ENCODE measurements around the gene PCMT1. TPM values are rescaled to one million over a fixed set of nuclear protein-coding genes. Genes with fewer than 3 reads are reported as not detected.

The PCMT1 gene
- 10 to 100 TPM; 20.8 to 64.9 TPM for polyA plus RNA-seq

DNA sequence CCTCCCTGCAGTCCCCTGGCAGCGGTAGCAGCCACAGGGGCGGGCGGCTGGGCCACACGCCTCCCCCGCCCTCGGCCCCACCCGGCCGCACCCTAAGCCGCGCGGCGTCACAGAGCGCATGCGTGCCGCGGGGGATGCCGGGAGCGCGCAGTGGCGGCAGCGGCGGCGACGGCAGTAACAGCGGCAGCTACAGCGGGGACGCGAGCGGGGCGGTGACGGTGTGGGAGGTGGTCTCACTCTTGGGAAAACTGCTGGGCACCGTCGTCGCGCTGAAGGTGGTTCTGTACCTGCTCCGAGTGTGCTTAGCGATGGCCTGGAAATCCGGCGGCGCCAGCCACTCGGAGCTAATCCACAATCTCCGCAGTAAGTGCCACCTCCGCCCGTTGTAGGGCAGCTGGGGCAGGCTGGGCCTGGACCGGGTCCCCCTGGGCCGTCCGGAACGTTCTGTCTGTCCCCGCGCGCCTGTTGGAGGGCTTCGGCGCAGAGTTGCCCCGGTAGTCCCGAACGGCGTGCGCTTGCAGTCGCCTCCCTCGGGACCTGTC is at the start of gene PCMT1:
TSS of gene PCMT1 (plus strand) at position 148 of the 542 bp plus-strand sequence. CDS start at position 309, 161 bp downstream.
- 0% methylated on average over 57 to 60 of the region's 60 CpGs for WGBS, 2 donors
- Histone ChIP-seq H3K4me1 (ENCODE audit: control insufficient read depth in 2 of 2, insufficient read depth in 2 of 2, low read length in 1 of 2) (peaks cover 0 to 2% of the 10 kb centered on the region in 2 donors), H3K9me3 (ENCODE audit: control insufficient read depth in 2 of 2, insufficient read depth in 1 of 2, low read depth in 1 of 2, low read length in 1 of 2) (no peaks in the 10 kb centered on the region), H3K4me3 (ENCODE audit: low read depth in 1 of 2, low read length in 2 of 2) (peak within 1 kb of the TSS; percentile 90 to 96), H3K27me3 (ENCODE audit: control insufficient read depth in 1 of 2, insufficient read depth in 2 of 2, low read length in 2 of 2) (no peaks in the 10 kb centered on the region), H3K36me3 (ENCODE audit: control insufficient read depth in 2 of 2, insufficient read depth in 2 of 2, low read length in 1 of 2) (no peaks in the 10 kb centered on the region), H3K27ac (ENCODE audit: low read depth in 2 of 2, low read length in 1 of 2) (peak within 1 kb of the TSS; percentile 91 to 93)

DNA sequence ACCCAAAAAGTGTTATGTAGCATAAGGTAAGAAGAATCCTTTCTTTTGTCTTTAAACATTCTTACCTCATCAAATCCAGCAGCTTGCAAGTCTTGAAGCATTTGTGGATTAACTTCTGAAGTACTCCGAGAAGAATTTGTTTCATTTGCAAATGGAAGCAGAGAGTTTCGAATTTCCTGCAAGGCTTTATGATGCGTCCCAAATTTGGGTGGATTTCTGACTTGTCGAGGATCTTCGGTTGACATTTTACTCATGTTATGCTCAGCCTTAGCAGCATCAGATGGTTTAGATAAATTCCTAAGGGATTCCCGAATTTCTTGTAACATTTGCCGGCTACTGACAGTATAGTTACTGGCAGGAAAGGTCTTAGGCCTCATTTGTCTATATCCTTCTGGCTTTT is 47.8 kb upstream of the PCMT1 start:
- Histone ChIP-seq H3K4me1 (ENCODE audit: control insufficient read depth in 2 of 2, insufficient read depth in 2 of 2, low read length in 1 of 2) (peaks cover 0 to 2% of the 10 kb centered on the region in 2 donors), H3K36me3 (ENCODE audit: control insufficient read depth in 2 of 2, insufficient read depth in 2 of 2, low read length in 1 of 2) (no peaks in the 10 kb centered on the region), H3K27me3 (ENCODE audit: control insufficient read depth in 1 of 2, insufficient read depth in 2 of 2, low read length in 2 of 2) (no peaks in the 10 kb centered on the region), H3K4me3 (ENCODE audit: low read depth in 1 of 2, low read length in 2 of 2) (no peak overlapping the region), H3K9me3 (ENCODE audit: control insufficient read depth in 2 of 2, insufficient read depth in 1 of 2, low read depth in 1 of 2, low read length in 1 of 2) (no peaks in the 10 kb centered on the region), H3K27ac (ENCODE audit: low read depth in 2 of 2, low read length in 1 of 2) (no peak overlapping the region)
- WGBS, 2 donors = 69 to 75% methylated on average over 7 of the region's 7 CpGs

DNA sequence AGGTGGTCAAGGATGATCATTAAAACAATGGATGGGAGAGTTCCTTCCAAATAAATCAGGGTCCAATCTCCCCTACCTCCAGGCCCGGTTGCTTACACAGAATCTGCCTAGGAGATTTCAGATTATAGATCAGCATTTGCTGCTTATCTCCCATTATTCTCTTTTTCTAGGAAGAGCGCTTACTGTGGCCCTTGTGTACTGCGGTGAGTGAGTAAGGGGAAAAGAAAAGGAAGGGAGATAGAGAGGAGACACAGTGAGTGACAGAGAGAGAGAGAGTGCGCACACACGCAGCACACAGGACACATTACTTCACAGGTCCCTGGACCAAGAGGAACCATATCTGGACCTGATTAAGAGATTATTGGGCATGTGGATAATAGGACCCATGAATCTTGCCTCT is 37.8 kb upstream of the PCMT1 start:
- no peaks in the 10 kb centered on the region for H3K4me1 ChIP-seq (ENCODE audit: control insufficient read depth in 2 of 2, insufficient read depth in 2 of 2, low read length in 1 of 2)
- no peak overlapping the region for H3K27ac ChIP-seq (ENCODE audit: low read depth in 2 of 2, low read length in 1 of 2)
- no peaks in the 10 kb centered on the region for H3K9me3 ChIP-seq (ENCODE audit: control insufficient read depth in 2 of 2, insufficient read depth in 1 of 2, low read depth in 1 of 2, low read length in 1 of 2)
- WGBS, 2 donors = 96 to 99% methylated on average over 5 of the region's 5 CpGs
- no peak overlapping the region for H3K4me3 ChIP-seq (ENCODE audit: low read depth in 1 of 2, low read length in 2 of 2)
- H3K36me3 ChIP-seq (ENCODE audit: control insufficient read depth in 2 of 2, insufficient read depth in 2 of 2, low read length in 1 of 2) = no peaks in the 10 kb centered on the region
- no peaks in the 10 kb centered on the region for H3K27me3 ChIP-seq (ENCODE audit: control insufficient read depth in 1 of 2, insufficient read depth in 2 of 2, low read length in 2 of 2)

GRCh38 chr6:149714442-149714841 is 35.1 kb upstream of the PCMT1 start:
- 94 to 96% methylated on average over 1 of the region's 1 CpG for WGBS, 2 donors
- Histone ChIP-seq H3K9me3 (ENCODE audit: control insufficient read depth in 2 of 2, insufficient read depth in 1 of 2, low read depth in 1 of 2, low read length in 1 of 2) (no peaks in the 10 kb centered on the region), H3K27me3 (ENCODE audit: control insufficient read depth in 1 of 2, insufficient read depth in 2 of 2, low read length in 2 of 2) (no peaks in the 10 kb centered on the region), H3K27ac (ENCODE audit: low read depth in 2 of 2, low read length in 1 of 2) (no peak overlapping the region), H3K4me1 (ENCODE audit: control insufficient read depth in 2 of 2, insufficient read depth in 2 of 2, low read length in 1 of 2) (no peaks in the 10 kb centered on the region), H3K36me3 (ENCODE audit: control insufficient read depth in 2 of 2, insufficient read depth in 2 of 2, low read length in 1 of 2) (no peaks in the 10 kb centered on the region), H3K4me3 (ENCODE audit: low read depth in 1 of 2, low read length in 2 of 2) (no peak overlapping the region)

DNA sequence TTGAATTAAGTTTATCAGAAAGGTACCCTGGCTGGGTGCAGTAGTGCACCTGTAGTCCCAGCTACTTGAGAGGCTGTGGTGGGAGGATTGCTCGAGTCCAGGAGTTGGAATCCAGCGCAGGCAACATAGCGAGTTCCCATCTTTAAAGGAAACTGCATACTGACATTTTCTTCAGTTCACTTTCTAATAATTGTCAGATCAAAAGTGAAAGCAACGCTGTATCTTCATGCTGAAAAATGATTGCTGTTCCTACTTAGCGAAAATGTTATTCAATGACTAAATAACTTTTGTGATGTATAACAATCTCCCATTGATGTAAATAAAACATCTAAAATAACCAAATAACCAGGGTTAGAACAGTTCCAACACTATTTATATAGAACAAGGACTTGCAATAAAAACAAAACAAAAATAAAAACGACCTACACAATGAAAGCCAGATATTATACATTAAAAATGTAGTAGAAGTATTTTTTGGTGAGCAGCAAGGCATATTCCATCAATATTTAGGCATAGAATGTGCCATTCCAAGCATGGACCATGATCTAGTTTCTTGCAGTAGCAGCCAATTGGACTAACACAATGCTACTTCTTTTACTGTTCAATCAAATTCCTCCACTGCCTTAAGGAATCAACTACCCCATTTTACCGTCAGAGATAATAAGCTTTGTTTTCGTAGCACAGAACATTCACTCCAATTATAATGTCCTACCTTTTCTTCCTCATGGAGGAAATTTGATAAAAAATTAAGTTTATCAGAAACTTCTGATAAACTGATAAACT is 33.2 kb upstream of the PCMT1 start:
- peak overlapping the region in 1 of 2 donors; percentile 40 for H3K4me3 ChIP-seq (ENCODE audit: low read depth in 1 of 2, low read length in 2 of 2)
- no peaks in the 10 kb centered on the region for H3K4me1 ChIP-seq (ENCODE audit: control insufficient read depth in 2 of 2, insufficient read depth in 2 of 2, low read length in 1 of 2)
- H3K27ac ChIP-seq (ENCODE audit: low read depth in 2 of 2, low read length in 1 of 2) = peak overlapping the region in 1 of 2 donors; percentile 10
- WGBS, 2 donors = 9% methylated on average over 8 of the region's 8 CpGs
- H3K27me3 ChIP-seq (ENCODE audit: control insufficient read depth in 1 of 2, insufficient read depth in 2 of 2, low read length in 2 of 2) = no peaks in the 10 kb centered on the region
- no peaks in the 10 kb centered on the region for H3K36me3 ChIP-seq (ENCODE audit: control insufficient read depth in 2 of 2, insufficient read depth in 2 of 2, low read length in 1 of 2)
- no peaks in the 10 kb centered on the region for H3K9me3 ChIP-seq (ENCODE audit: control insufficient read depth in 2 of 2, insufficient read depth in 1 of 2, low read depth in 1 of 2, low read length in 1 of 2)

- H3K27me3 ChIP-seq (ENCODE audit: control insufficient read depth in 1 of 2, insufficient read depth in 2 of 2, low read length in 2 of 2) = no peaks in the 10 kb centered on the region
- WGBS, 2 donors = 0% methylated on average over 9 of the region's 9 CpGs
- H3K4me1 ChIP-seq (ENCODE audit: control insufficient read depth in 2 of 2, insufficient read depth in 2 of 2, low read length in 1 of 2) = no peaks in the 10 kb centered on the region
Observed at GRCh38 chr6:149717255-149717587, 32.3 kb upstream of the PCMT1 start.

GRCh38 chr6:149717588-149718458 is 31.7 kb upstream of the PCMT1 start, which contains the start of gene LATS1:
TSS of gene LATS1 (minus strand) at chr6:149718101. CDS start at chr6:149702126, 15,975 bp downstream.
- Histone ChIP-seq H3K4me3 (ENCODE audit: low read depth in 1 of 2, low read length in 2 of 2) (peak within 1 kb of the TSS; percentile 67 to 94), H3K36me3 (ENCODE audit: control insufficient read depth in 2 of 2, insufficient read depth in 2 of 2, low read length in 1 of 2) (no peaks in the 10 kb centered on the region), H3K27ac (ENCODE audit: low read depth in 2 of 2, low read length in 1 of 2) (peak within 1 kb of the TSS; percentile 99), H3K4me1 (ENCODE audit: control insufficient read depth in 2 of 2, insufficient read depth in 2 of 2, low read length in 1 of 2) (no peaks in the 10 kb centered on the region), H3K9me3 (ENCODE audit: control insufficient read depth in 2 of 2, insufficient read depth in 1 of 2, low read depth in 1 of 2, low read length in 1 of 2) (no peaks in the 10 kb centered on the region), H3K27me3 (ENCODE audit: control insufficient read depth in 1 of 2, insufficient read depth in 2 of 2, low read length in 2 of 2) (no peaks in the 10 kb centered on the region)
- 0% methylated on average over 81 to 82 of the region's 82 CpGs for WGBS, 2 donors

More at GRCh38 chr6:149717255-149717587, 32.3 kb upstream of the PCMT1 start:
- Histone ChIP-seq H3K27ac (ENCODE audit: low read depth in 2 of 2, low read length in 1 of 2) (peak overlapping the region; percentile 99), H3K9me3 (ENCODE audit: control insufficient read depth in 2 of 2, insufficient read depth in 1 of 2, low read depth in 1 of 2, low read length in 1 of 2) (no peaks in the 10 kb centered on the region), H3K4me3 (ENCODE audit: low read depth in 1 of 2, low read length in 2 of 2) (peak overlapping the region; percentile 67 to 94), H3K36me3 (ENCODE audit: control insufficient read depth in 2 of 2, insufficient read depth in 2 of 2, low read length in 1 of 2) (no peaks in the 10 kb centered on the region)

DNA sequence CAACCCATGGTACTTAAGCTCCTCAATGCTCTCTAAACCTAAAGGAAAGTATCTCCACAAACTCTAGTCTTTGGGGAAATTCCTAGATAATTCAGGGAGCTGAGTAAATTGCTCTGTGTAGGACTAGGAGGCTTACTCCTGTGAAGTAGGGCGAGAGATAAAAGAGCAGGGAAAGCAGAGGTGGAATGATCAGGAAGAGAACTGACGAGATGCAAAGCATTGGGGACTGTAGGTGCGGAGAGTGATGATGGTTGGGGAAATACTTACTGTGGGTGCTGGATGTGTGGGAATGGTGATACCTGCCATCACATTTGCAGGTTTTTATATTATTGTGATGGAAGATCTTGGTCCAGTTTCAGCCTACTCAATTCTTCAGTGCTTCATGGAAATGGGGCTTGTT is 30.0 kb upstream of the PCMT1 start:
- H3K27me3 ChIP-seq (ENCODE audit: control insufficient read depth in 1 of 2, insufficient read depth in 2 of 2, low read length in 2 of 2) = no peaks in the 10 kb centered on the region
- H3K36me3 ChIP-seq (ENCODE audit: control insufficient read depth in 2 of 2, insufficient read depth in 2 of 2, low read length in 1 of 2) = no peaks in the 10 kb centered on the region
- WGBS, 2 donors = 96 to 100% methylated on average over 3 of the region's 3 CpGs
- no peak overlapping the region for H3K4me3 ChIP-seq (ENCODE audit: low read depth in 1 of 2, low read length in 2 of 2)
- H3K9me3 ChIP-seq (ENCODE audit: control insufficient read depth in 2 of 2, insufficient read depth in 1 of 2, low read depth in 1 of 2, low read length in 1 of 2) = no peaks in the 10 kb centered on the region
- H3K27ac ChIP-seq (ENCODE audit: low read depth in 2 of 2, low read length in 1 of 2) = no peak overlapping the region
- no peaks in the 10 kb centered on the region for H3K4me1 ChIP-seq (ENCODE audit: control insufficient read depth in 2 of 2, insufficient read depth in 2 of 2, low read length in 1 of 2)

DNA sequence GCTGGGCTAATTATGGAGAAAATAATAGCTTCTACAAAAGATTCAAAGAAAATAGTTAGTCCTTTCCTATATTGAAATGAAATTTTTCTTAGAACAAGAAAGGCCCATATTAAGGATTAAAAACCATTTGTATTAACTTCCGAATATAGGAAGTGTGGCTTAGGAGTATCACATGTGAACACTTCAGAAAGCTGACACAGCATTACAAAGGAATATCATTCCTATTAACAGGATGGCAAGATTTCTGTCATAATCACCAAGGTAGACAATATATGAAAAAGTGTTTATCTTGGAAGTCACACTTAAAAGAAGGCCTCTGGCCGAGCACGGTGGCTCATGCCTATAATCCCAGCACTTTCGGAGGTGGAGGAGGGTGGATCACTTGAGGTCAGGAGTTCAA is 26.3 kb upstream of the PCMT1 start:
- 81 to 89% methylated on average over 4 of the region's 4 CpGs for WGBS, 2 donors
- Histone ChIP-seq H3K4me3 (ENCODE audit: low read depth in 1 of 2, low read length in 2 of 2) (no peak overlapping the region), H3K27ac (ENCODE audit: low read depth in 2 of 2, low read length in 1 of 2) (no peak overlapping the region), H3K27me3 (ENCODE audit: control insufficient read depth in 1 of 2, insufficient read depth in 2 of 2, low read length in 2 of 2) (no peaks in the 10 kb centered on the region), H3K4me1 (ENCODE audit: control insufficient read depth in 2 of 2, insufficient read depth in 2 of 2, low read length in 1 of 2) (no peaks in the 10 kb centered on the region), H3K36me3 (ENCODE audit: control insufficient read depth in 2 of 2, insufficient read depth in 2 of 2, low read length in 1 of 2) (no peaks in the 10 kb centered on the region), H3K9me3 (ENCODE audit: control insufficient read depth in 2 of 2, insufficient read depth in 1 of 2, low read depth in 1 of 2, low read length in 1 of 2) (no peaks in the 10 kb centered on the region)
